GM18498 (cell line): Measurements from ENCODE around the gene ACTR3C.

ENCODE experiments used
- ATAC-seq: cut with Tn5 transposase; IDR thresholded peaks from one replicate; pipeline ENCODE4 v1.9.1; 2021; ENCODE audit warnings: mild to moderate bottlenecking, moderate library complexity; ENCODE audit not compliant: unreplicated experiment

Gene ACTR3C

DNA sequence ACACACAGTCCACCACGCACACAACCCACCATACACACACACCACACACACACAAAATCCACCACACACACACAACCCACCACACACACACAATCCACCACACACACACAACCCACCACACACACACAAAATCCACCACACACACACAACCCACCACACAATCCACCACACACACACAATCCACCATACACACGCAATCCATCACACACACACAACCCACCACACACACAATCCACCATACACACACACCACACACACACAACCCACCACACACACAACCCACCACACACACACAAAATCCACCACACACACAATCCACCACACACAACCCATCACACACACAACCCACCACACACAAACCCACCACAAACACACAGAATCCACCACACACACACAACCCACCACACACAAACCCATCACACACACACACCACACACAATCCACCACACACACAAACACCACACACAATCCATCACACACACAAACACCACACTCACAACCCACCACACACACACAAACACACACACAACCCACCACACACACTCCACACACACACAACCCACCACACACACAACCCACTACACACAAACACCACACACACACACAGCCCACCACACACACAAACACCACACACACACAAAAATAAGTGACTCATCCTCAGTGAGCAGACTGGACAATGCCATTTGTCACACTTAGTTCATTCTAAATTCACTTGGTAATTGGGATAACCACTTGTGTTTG, 36.4 kb upstream of the ACTR3C start:
- no peak for ATAC-seq

DNA sequence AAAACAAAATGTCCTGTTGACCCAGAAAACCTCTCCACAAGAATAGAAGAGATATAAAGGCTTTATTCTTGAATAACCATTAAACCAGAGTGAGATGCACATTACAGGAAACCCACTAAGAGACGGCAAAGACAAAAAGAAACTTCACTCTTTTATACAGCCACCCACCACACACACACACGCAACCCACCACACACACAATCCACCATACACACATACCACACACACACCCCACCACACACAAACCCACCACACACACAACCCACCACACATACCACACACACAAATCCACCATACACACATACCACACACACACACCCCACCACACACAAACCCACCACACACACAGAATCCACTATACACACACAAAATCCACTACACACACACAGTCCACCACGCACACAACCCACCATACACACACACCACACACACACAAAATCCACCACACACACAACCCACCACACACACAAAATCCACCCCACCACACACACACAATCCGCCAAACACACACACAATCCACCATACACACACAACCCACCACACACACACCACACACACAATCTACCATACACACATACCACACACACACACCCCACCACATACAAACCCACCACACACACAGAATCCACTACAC, 35.8 kb upstream of the ACTR3C start:
- no peak for ATAC-seq

DNA sequence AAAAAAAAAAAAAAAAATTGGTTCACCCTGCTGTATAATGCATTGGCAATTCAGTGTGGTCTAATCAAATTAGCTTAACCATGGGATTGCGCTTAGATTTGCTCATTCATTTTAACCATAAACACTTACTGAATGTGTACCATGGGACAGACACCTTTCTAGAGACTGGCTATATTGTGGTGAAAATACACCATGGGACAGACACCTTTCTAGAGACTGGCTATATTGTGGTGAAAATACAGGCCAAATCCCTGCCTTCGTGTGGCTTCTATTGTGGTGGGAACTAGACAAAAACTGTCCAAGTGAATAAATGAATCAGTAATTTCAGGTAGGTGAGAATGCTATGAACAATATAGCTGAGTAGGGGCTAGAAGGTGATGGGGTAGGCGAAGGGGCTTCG, 35.1 kb upstream of the ACTR3C start:
- no peak for ATAC-seq

DNA sequence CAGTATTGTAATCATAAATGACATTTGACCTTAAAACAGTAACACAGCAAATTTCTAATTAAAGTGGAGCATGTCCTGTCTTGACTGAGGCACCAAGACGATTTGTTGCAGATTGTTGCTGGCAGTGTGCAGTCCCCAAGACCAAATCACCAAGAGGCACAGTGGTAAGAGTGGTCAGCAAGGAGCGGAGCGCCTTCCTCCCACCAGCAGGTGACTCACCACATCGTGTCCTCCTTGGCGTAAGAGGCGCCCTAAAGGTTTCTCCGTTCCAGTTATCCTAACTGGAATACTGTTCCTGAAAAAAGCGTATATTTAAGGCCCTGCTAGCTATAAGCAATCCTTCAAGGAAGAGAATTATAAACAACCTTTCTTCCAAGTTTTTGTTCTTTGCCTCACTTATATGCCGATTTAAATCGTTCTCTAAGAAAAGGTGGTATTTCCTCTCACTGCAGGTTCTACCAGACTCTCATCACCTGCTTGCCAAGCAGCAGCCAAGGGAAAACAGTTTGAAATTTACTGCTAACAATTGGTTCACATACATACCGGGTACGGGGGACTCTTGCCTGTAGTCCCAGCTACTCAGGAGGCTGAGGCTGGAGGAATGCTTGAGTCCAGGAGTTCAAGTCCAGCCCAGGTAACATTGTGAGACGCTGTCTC, 34.6 kb upstream of the ACTR3C start:
- peak; percentile 25 for ATAC-seq

DNA sequence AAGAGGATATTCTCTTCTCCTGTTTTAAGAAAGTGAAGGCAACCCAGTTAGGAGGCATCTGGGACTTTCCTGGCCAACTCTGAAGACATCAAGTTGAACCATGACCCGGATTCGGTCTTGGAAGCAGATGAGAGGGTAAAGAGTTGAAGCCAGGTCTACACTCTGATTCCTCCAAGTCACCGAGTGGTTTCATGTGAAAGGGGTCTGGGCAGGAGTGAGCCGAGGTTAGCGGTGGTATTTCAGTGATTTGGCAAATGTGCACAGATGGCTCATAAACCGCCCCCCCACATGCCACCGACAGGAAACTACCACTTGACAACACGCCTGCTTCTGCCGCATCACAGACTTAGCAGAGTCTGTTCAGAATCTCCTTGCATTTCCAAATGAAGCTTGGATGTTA, 33.9 kb upstream of the ACTR3C start:
- ATAC-seq = peak; percentile 62

DNA sequence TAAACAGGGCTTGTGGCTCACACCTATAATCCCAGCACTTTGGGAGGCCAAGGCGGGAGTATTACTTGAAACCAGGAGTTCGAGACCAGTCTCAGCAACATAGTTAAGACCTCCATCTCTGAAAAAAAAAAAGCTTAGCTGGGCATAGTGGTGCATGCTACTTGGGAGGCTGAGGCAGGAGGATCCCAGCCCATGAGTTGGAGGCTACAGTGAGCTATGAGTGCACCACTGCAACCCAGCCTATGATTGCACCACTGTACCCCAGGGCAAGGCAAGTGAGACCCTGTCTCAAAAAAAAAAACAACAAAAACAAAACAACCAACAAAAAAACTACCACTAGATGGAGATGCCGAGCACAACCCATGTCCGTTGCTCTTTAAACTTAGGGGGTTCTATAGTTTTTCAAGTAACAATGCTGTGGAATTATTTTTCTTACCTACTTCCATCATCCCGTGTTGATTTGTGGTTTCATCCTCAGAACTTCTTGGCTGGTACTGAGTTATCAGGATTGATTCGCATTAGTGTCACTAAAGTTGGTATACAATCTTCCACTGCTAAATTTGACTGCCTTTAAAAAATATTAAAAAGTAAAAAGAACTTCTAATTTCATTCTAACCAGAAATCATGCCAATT, 33.0 kb upstream of the ACTR3C start:
- ATAC-seq = no peak

DNA sequence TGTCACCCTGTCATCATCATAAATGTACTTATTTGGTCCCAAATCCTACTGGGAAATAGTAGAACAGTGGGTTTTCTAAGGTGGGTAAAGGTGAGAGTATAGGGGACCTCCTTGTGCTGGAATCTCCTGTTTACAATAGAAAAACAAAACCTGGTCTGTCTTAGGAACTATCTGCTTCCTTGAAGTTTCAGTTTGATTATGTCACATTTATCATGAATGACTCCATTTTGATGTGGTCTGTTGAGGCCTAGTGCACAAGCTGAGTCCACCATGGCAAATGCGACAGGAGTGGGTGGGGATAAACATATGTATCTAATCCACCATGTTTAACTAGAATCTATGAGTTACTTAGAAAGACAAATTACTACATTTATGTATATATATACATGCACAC, 32.3 kb upstream of the ACTR3C start:
- ATAC-seq = no peak

DNA sequence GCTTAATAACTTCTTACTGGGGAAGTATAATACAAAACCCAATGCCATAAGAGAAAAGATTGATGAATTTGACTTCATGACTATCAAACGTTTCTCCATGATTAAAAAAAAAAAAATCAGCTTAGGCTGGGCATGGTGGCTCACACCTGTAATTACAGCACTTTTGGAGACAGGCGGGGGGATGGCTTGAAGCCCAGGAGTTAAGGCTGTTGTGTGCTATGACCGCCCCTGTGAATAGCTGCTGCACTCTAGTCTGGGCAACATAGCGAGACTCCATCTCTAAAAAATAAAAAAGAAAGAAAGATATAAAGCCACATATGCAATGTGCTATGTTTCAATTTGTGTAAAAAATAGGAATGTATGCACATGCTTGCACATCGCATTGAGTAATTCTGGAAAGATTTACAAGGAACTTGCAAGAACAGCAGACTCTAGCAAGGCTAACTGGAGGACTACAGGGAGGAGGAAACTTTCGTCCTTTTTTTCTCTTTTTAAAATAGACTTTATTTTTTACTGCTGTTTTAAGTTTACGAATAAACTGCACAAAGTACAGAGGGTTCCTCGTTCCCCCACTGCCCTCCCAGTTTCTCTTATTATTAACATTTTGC, 28.3 kb upstream of the ACTR3C start:
- ATAC-seq = no peak

DNA sequence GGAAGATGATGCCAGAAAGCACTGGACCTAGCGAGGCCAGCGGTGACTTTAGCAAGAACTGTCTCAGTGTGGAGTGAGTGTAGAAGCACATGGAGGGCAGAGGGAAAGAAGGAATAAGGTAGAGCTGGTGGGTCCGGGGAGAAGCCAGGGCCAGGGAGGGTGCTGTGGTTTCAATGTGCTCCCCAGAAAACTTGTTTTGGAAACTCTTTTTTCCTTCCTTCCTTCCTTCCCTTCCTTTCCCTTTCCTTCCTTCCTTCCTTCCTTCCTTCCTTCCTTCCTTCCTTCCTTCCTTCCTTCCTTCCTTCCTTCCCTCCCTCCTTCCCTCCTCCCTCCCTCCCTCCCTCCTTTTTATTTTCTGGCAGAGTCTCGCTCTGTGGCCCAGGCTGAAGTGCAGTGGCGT, 23.6 kb upstream of the ACTR3C start:
- ATAC-seq = no peak

DNA sequence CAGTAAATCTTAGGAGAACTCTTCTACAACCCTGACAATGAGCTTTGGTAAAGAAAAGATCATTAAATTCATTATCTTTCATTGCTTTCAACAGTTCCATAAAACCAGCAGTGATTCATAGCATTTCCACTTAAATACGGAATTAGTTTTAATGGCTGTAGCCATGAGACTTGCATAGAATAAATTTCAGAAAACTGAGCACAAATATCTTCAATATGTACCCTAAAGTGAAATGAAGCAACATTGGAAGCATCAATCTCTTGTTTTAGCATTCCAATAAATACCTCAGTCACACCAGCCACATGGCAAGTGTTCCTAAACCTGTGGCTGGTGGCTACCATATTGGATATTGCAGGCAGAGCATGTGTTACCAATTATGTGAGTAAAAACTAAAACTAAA, 21.7 kb upstream of the ACTR3C start:
- no peak for ATAC-seq

DNA sequence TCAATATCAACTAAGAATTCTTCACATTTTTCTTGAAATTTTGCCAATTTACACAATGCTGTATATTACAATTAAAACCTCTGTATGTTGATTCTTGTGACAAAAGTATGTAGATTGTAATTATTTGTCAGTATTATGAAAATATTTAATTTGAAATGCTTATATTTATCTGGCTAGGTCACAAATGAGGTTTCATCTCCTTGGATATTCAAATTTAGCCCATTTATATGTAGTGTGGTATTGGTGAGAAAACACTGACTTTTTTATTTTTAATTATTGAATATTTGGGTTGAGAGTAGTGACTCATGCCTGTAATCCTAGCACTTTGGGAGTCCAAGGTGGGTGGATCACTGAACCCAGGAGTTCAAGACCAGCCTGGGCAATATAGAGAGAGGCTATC, 21.0 kb upstream of the ACTR3C start:
- no peak for ATAC-seq

DNA sequence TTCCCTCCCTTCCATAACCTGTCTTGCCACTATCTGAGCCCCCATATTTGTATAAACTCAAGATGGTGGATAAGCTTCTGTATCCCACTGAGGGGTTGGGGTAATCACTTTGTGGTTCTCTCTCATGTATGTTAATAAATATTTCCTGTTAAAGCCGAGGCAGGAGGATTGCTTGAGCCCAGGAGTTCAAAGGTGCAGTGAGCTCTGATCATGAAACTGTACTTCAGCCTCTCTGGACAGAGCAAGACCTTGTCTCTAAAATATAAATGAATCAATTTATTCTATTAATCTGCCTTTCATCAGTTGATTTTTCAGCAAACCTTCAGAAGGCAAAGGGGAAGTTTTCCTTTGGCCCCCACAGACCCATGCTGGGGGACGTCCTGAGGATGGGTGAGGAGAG, 19.9 kb upstream of the ACTR3C start:
- ATAC-seq = no peak

DNA sequence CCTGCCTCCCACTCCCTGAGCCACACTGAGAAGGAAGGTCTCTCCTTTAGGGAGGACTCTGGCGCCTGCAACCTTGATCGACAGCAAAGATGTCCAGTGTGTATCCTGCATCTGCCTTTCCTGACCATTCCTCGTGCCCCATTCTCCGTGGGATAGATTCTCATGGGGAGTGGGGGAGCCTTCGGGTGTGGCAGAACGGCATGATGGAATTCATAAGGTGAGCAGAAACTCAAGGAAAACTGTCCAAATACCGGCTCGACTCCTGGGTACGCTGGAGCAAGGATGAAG, 18.7 kb upstream of the ACTR3C start:
- ATAC-seq = no peak

DNA sequence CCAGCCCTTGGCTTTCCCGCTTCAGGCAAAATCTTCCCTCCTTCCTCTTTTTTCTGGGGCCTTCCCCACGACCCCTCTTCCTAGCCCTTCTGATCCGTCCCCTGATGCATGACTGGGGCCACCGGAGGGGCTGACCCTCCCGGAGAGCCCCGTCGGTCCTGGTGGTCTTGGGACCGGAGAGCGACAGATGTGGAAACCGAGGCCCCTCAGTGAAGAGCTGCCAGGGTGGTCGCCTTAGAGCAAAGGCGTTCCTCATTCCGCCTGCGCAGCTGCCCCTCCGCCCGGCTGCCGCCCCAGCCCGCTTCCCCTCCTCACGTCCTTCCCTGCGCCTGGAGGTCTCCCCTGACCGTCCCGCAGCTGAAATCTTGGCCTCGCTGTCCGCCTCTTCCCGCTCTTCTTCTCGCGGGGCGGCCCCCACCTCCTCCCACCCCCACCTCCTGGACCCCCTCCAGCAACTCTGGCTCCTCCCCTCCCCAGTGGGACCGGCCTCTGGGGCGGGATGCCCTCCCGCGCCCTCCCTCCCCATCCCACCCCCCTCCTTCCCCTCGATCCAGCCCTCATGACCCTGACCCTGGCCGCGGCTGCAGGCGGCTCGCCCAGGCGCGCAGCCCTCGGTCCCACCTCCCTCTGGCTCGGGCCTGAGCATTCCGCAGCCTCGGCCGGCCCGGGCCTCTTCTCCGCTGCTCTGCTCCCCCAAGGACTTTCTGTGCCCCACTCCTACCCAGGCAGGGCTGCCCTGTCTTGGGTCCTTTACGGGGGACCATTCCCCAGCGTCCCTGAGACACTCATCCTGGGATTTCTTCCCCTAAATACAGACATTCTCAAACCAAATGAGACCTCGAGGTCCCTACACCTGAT, 18.1 kb upstream of the ACTR3C start, which contains the start of gene RARRES2:
TSS of gene RARRES2 (minus strand) at position 367 of the 858 bp plus-strand sequence. CDS start 1,020 bp downstream, outside the sequence.
- ATAC-seq = no peak

DNA sequence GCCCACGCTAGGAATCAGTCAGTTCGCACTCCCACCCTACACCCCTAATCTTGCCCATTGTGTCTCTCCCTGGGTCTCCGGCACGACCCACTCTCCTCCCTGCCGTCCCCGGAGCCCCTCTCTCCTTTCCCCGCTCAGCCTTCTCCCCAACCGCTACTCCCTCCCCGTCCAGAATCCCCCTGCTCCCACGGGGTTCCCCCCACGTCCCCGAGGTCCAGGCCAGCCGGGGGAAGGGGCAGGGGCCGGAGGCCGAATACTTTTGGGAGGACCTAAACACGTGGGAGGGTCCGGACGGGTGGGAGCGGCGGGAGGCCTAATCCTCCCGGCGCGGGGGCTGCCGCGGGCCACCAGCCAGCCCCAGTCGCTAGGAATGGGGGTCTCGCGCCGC, 17.5 kb upstream of the ACTR3C start:
- no peak for ATAC-seq

DNA sequence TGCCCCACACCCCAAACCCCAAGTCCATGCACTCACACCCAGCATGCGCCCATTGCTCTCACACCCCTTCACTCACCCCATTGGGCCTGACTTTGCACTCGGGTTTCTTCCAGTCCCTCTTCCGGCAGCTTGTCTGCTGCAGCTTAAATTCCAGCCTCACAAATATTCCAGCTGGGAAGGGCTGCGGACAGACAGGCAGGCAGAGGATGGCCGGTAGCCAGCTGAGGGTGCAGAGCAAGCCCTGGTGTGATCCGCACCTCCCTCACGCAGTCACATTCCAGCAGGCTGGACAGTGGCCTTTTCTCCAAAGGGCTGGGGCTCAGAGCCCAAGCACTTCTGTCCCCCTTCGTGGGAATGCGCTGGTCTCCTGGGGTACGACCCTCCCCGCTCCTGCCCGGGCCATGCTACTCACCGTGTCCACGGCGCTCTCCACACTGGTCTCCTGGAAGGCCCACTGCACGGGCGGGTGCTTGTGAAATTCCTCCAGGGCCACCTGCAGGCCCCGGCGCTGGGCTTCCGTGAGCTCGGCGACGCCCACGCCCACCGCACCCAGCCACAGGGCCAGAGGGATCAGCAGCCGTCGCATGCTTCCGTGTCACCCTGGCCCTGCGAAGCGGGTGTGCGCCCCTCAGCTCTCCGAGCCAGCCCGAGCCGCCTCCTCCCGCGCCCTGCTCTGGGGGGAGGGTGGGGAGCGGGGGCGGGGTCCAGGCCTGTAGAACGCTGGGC, 16.8 kb upstream of the ACTR3C start:
- no peak for ATAC-seq

DNA sequence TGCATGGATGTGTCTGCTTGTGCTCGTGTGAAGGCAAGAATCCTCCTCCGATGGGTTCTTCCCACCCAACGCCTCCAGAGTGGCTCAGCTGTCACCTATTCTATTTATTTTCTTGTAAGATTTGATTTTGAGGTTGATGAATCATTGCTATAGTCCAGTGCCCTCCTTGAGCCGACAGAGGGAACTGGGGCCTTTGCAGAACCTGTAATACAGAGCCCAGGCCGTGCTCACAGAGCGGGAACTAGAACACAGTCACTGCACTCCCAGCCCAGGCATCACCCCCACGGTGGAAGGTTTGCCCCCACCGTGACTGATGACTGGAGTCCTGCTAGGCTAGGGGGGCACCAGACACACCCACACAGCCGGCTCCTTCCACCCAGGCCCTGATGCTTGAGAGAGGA, 16.1 kb upstream of the ACTR3C start:
- no peak for ATAC-seq

DNA sequence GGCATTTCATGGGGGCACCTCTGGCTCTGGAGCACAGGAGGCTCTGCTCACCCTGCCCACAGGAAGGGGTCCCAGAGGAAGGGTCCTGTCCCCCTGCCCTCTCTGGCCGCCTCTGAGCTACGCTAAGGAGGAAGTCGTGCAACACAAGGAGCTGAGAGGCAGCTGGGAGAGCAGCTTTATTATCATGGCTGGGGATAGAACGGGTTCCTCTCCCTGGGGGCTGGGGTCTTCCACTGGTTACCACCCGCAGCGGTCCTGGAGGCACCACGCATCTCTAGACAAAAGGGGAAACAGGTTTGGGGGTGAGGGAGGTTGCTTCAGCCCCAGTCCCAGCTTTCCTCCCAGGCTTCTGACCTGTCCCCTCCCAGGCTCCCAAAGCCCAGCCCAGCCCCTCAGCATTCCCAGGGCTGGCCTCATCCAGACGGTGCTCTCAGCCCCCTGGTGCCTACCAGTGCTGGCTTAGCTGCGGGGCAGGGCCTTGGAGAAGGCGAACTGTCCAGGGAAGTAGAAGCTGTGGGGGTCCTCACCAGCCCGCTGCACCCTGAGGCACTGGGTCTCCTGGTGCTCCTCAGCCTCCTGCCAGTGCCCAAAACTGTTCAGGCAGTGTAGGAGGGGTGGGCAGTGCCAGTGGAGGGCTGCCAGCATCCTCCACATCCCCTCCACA, 15.0 kb upstream of the ACTR3C start:
- no peak for ATAC-seq

DNA sequence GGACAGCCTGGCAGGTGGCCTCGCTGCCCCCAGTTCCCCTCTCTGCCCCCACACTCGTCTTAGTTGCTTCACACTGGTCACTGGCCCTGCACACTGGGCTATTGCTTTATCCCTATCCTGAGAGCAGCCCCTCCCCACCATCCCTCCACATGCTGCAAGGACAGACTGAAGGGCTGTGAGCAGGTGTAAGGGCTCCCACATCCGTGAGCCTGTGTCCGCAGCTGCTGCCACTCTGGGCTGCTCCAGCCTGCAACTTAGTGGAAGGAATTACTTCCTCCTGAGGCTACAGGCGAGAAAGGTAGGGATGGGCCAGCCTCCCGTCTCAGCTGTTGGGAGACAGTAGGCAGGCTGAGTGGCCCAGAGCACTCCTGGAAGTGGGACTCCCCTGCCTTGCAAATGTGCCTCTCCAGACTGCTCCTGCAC, 14.3 kb upstream of the ACTR3C start:
- no peak for ATAC-seq
